H1 (cell line): ENCODE results near the gene CTNNA3. TPM values are rescaled to one million over a fixed set of nuclear protein-coding genes. Genes with fewer than 3 reads are reported as not detected.

Experiments used
- BACH1 ChIP-seq: IDR thresholded peaks from 2 replicates; pipeline ENCODE4 v1.6.1; 2012; ENCODE audit warnings: low read length, improper control_type of control experiment
- CHD7 ChIP-seq: fragments of 300-600 bp; sonication (generic); IDR thresholded peaks from 2 replicates; pipeline ENCODE4 v1.7.1; 2012; ENCODE audit warnings: low read length, moderate library complexity, mild to moderate bottlenecking, inconsistent platforms; ENCODE audit not compliant: insufficient replicate concordance
- HDAC6 ChIP-seq: IDR thresholded peaks from one replicate; pipeline ENCODE4 v1.7.1; 2012; ENCODE audit warnings: low read depth, mild to moderate bottlenecking, inconsistent platforms, low read length, moderate library complexity
- KDM5A ChIP-seq: fragments of 200-600 bp; IDR thresholded peaks from 2 replicates; pipeline ENCODE4 v1.7.1; 2012; ENCODE audit warnings: mild to moderate bottlenecking, low read length, inconsistent platforms, mixed read lengths
- MAX ChIP-seq: IDR thresholded peaks from 2 replicates; pipeline ENCODE4 v1.6.1; 2012; ENCODE audit warnings: inconsistent platforms
- POU5F1 ChIP-seq: IDR thresholded peaks from 2 replicates; pipeline ENCODE4 v1.6.1; 2011; ENCODE audit warnings: low read depth, mild to moderate bottlenecking, low read length, moderate library complexity
- TAF1 ChIP-seq: IDR thresholded peaks from 2 replicates; pipeline ENCODE4 v1.6.1; 2011; ENCODE audit warnings: mild to moderate bottlenecking, low read depth, low read length
- USF2 ChIP-seq: IDR thresholded peaks from 2 replicates; pipeline ENCODE4 v1.6.1; 2011; ENCODE audit warnings: low read length, improper control_type of control experiment
- polyA plus RNA-seq, 7 experiments: library from polyadenylated mRNA; depleted of rRNA in 3 of 7; stranded (reverse) in 5 of 7; unstranded in 2 of 7; fragments of >200 nt in 5 of 7; fragments of 200-250 nt in 2 of 7; gene quantifications; 1 replicate in 5 of 7; 2 replicates in 1 of 7; 4 replicates in 1 of 7; pipeline versions ENCODE4 v1.2.1 to v1.2.3, GENCODE V29; 2011 to 2013; ENCODE audit warnings: missing spikeins in 2 of 7, mixed read lengths in 2 of 7
- total RNA-seq: library from RNA; stranded (reverse); fragmentation: NEBNext Ultra II Directional; extraction: Animal tissue kit (Norgen Biotek cat#: 25700); gene quantifications from 2 replicates; pipeline ENCODE4 v1.2.1, GENCODE V29; 2021

CTNNA3 gene
- total and polyA plus RNA-seq, 2 of the 8 experiments (the other 6 are each of a cell fraction or from before 2014, with no cell fraction given), result 1.3 to 1.5 TPM

GRCh38 chr10:67036808-67037207 lies 659.2 kb downstream of the CTNNA3 start (continued):
- TF ChIP-seq CHD7, result no peak
- TF ChIP-seq HDAC6, result no peak
- no peak for TF ChIP-seq KDM5A
- TF ChIP-seq BACH1, result no peak
- no peak for TF ChIP-seq MAX
- TF ChIP-seq TAF1, result no peak
- TF ChIP-seq POU5F1, result no peak
- TF ChIP-seq USF2, result no peak
